ENCODE results near the gene NXNL2.

DNA sequence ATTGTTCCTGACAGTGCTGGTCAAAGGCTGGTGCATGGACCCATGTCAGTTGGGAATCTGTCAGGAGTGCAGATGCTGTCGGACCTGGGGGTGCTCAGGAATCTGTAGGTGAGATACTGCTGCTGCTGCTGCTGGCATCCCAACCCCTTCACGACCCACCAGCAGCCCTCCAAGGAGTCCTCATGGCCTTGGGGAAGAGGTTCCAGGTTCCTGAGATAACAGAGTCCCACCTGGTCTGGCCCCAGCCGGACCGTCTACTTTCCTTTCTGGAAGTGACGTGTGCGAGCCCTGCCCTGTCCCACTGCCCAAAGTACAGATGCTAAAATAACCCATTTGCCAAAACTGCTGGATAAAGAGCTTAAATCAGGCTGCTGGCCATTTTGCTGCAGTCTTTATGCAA lies 4.3 kb downstream of the NXNL2 start:
- TF ChIP-seq POLR2A (IDR thresholded peaks at IDR 0.05; ENCODE audit: extremely low read depth, insufficient read length) = no peak
- TF ChIP-seq, protein P1, sequence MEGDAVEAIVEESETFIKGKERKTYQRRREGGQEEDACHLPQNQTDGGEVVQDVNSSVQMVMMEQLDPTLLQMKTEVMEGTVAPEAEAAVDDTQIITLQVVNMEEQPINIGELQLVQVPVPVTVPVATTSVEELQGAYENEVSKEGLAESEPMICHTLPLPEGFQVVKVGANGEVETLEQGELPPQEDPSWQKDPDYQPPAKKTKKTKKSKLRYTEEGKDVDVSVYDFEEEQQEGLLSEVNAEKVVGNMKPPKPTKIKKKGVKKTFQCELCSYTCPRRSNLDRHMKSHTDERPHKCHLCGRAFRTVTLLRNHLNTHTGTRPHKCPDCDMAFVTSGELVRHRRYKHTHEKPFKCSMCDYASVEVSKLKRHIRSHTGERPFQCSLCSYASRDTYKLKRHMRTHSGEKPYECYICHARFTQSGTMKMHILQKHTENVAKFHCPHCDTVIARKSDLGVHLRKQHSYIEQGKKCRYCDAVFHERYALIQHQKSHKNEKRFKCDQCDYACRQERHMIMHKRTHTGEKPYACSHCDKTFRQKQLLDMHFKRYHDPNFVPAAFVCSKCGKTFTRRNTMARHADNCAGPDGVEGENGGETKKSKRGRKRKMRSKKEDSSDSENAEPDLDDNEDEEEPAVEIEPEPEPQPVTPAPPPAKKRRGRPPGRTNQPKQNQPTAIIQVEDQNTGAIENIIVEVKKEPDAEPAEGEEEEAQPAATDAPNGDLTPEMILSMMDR (IDR thresholded peaks at IDR 0.05; ENCODE audit: low read depth, low read length) = no peak
- TF ChIP-seq MYC (IDR thresholded peaks at IDR 0.05; ENCODE audit: low read depth, low read length) = no peak

Data from NB4 (cell line).